H1 (cell line): Measurements from ENCODE around the gene PIK3C2G.

Experiments
- ATF3 ChIP-seq: IDR thresholded peaks from 2 replicates; pipeline ENCODE4 v1.6.1; 2011; ENCODE audit warnings: low read depth, mild to moderate bottlenecking, low read length; ENCODE audit not compliant: insufficient read depth
- CREB1 ChIP-seq: IDR thresholded peaks from 2 replicates; pipeline ENCODE4 v1.6.1; 2012; ENCODE audit warnings: inconsistent platforms
- CTCF ChIP-seq, 3 experiments: IDR thresholded peaks; 1 replicate in 2 of 3; 2 replicates in 1 of 3; pipeline versions ENCODE4 v1.5.1 to v1.6.1; 2011; ENCODE audit warnings: low read length in 3 of 3, mild to moderate bottlenecking in 3 of 3, inconsistent platforms in 2 of 3, low read depth in 1 of 3, moderate library complexity in 1 of 3; ENCODE audit not compliant: insufficient read depth in 1 of 3; ENCODE audit errors: control extremely low read depth in 1 of 3
- EZH2 ChIP-seq: fragments of 200-600 bp; sonication (generic); IDR thresholded peaks from 2 replicates; pipeline ENCODE4 v1.7.1; 2012; ENCODE audit warnings: low read depth, mild to moderate bottlenecking, moderate library complexity, low read length, inconsistent platforms; ENCODE audit not compliant: severe bottlenecking
- POLR2A ChIP-seq, 2 experiments: IDR thresholded peaks; 1 replicate in 1 of 2; 2 replicates in 1 of 2; pipeline ENCODE4 v1.6.1; 2011; ENCODE audit warnings: low read depth in 2 of 2, low read length in 2 of 2, mild to moderate bottlenecking in 2 of 2; ENCODE audit errors: control extremely low read depth in 1 of 2
- POLR2AphosphoS5 ChIP-seq: IDR thresholded peaks from 2 replicates; pipeline ENCODE4 v1.6.1; 2011; ENCODE audit warnings: low read depth, low read length
- SP1 ChIP-seq: IDR thresholded peaks from 2 replicates; pipeline ENCODE4 v1.6.1; 2011; ENCODE audit warnings: low read depth, low read length
- TEAD4 ChIP-seq: IDR thresholded peaks from 2 replicates; pipeline ENCODE4 v1.6.1; 2012; ENCODE audit warnings: low read depth, low read length, inconsistent platforms, mixed read lengths
- ZNF274 ChIP-seq: IDR thresholded peaks from 2 replicates; pipeline ENCODE4 v1.7.0; 2012; ENCODE audit warnings: low read length, borderline replicate concordance; ENCODE audit errors: extremely low read depth

GRCh38 chr12:18502422-18502968 lies 241.2 kb downstream of the PIK3C2G start:
- no peak for TF ChIP-seq POLR2A (IDR thresholded peaks at IDR 0.05; ENCODE audit: control extremely low read depth in 1 of 2, low read depth in 2 of 2, low read length in 2 of 2)
- no peak for TF ChIP-seq SP1
- TF ChIP-seq ZNF274, result no peak
- TF ChIP-seq ATF3, result no peak
- TF ChIP-seq CTCF (IDR thresholded peaks at IDR 0.05; ENCODE audit: control extremely low read depth in 1 of 3, insufficient read depth in 1 of 3, low read depth in 1 of 3, low read length in 3 of 3), result no peak
- TF ChIP-seq CREB1, result no peak
- no peak for TF ChIP-seq POLR2AphosphoS5
- TF ChIP-seq EZH2, result no peak
- no peak for TF ChIP-seq TEAD4
